GM19025 (cell line): Measurements from ENCODE around the gene CRB3.
"Not testable (repeated sequence)": the region's sequence is repeated elsewhere in the genome, so short reads cannot be mapped to it uniquely, and the experiment has no call there.

ENCODE experiments used
- ATAC-seq: cut with Tn5 transposase; IDR thresholded peaks from one replicate; pipeline ENCODE4 v1.9.1; 2021; ENCODE audit warnings: mild to moderate bottlenecking, low read depth, moderate library complexity; ENCODE audit not compliant: unreplicated experiment

Gene CRB3, protein sequence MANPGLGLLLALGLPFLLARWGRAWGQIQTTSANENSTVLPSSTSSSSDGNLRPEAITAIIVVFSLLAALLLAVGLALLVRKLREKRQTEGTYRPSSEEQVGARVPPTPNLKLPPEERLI

DNA sequence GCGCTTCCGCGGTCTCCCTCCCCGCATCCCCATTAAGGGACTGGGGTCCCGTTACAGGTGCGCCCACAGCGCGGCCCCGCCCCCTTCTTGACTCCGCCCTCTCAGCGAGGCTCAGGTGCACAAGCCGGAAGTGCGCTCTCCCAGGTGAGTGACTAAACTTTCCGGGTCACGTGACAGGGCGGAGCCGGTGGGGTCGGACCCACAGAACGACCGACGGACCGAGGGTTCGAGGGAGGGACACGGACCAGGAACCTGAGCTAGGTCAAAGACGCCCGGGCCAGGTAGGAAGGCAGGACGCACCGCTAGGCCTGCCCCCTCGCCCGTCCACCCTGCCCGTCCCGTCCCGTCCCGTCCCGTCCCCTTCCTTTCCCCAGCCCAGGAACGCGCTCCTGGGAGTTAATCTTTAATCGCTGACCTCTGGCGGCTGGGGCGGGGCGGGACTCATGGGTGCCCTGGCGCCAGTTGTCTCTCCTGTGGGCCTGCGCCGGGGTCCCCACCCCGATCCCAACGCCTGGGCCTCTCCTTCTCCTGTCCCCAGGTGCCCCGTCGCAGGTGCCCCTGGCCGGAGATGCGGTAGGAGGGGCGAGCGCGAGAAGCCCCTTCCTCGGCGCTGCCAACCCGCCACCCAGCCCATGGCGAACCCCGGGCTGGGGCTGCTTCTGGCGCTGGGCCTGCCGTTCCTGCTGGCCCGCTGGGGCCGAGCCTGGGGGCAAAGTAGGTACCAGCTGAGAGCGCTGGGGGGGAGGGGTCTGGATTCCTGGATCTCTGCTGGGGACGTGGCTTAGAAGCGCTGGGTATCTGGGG, at the start of gene CRB3:
Gene CRB3, plus strand, starts transcription at position 202 of the 804 bp plus-strand sequence. Its CDS starts 431 bp downstream, at position 633.
- no peak for ATAC-seq

DNA sequence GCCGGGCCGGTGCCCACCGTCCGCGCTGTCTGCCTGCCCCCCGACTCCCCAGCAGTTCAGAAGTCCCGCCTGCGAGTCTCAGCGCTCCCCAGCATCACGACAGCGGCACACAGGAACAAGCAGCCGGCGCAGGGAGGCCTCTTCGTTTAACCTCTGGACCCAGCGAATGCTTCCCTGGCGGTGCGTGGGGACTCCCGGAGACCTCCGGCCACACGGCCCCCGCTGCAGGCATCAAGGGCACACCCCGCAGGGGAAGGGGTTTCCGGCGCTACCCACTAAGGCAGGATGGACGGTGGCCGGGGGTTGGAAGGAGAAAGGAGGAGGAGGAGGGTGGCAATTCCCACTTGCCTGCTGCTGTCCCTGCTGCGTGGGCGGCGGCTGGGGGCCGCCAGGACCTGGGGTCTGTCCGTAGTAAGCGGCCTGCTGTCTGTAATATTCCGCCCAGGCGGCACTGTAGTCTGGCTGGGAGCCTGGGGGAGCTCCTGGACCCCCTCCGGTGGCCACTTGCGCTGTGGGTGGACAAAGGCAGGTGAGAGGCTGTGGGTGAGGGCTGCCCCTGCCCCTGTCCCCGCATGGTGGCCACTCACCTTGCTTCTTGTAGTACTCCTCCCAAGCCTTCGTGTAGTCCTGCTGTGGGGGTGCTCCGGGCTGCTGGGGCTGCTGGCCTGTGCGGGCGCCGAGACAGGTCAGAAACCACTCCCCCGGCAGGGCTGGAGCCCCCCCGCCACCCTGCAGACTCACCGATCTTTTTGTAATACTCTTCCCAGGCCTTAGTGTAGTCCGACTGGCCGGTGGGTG, 49.1 kb upstream of the CRB3 start:
- ATAC-seq = no peak

DNA sequence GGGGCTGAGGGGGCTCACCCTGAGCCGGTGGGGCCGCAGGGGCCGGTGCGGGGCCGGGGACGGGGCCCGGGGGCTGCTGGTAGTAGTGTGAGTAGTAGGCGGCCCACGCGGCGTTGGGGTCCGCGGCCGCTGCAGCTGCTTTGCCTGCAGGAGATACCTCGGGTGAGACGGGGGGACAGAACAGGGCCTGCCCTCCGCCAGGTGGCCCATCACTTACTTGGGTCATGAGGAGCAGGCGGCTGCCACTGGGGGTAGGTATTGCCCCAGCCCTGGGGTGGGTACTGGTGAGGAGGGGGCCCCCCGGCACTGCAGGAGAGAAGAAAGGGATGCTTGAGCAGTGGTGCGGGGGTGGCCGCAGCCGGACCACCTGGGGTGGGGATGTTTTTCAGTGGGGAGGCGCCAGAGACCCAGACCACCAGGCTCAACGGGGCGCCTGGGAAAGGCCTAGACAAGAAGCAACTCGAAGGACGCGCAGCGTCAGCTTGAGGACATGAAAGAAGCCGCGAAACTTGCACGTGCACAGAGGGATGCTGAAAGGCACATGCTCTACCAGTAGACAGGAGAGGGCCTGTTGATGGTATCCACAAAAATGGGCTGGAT, 48.4 kb upstream of the CRB3 start:
- ATAC-seq = no peak

DNA sequence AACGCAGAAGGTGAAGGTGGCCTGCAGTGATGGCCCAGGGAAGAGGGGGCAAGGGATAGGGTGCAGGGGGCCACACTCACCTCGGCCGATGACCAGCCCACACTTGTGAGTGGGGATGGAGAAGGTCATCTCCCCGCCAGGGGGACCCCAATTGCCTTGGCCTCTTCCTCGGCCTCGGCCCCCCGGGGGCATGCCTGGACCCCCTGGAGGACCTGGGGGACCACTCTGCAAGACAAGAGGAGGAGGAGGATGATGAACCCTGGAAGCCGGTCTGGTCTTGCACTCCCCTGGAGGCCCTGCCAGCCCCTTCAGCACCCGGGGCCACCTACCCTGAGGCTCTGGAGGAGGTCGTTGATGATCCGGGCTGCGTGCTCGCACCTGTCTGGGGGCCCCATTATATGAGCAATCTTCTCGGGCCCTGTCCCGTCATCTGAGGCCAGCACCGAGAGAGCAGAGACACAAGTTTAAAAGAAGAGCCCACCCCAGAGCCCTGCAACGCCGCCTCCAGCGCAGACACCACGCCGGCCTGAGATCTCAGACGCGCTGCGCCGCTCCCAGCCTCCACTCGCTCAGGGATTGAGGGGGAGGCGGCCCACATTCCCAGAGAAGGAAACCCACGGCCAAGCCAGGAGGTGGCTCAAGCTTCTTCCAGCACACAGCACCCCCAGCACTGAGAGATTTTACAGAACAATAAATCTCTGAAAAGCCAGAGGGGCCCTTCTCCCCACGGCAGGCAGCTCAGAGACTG, 47.2 kb upstream of the CRB3 start:
- ATAC-seq = no peak

DNA sequence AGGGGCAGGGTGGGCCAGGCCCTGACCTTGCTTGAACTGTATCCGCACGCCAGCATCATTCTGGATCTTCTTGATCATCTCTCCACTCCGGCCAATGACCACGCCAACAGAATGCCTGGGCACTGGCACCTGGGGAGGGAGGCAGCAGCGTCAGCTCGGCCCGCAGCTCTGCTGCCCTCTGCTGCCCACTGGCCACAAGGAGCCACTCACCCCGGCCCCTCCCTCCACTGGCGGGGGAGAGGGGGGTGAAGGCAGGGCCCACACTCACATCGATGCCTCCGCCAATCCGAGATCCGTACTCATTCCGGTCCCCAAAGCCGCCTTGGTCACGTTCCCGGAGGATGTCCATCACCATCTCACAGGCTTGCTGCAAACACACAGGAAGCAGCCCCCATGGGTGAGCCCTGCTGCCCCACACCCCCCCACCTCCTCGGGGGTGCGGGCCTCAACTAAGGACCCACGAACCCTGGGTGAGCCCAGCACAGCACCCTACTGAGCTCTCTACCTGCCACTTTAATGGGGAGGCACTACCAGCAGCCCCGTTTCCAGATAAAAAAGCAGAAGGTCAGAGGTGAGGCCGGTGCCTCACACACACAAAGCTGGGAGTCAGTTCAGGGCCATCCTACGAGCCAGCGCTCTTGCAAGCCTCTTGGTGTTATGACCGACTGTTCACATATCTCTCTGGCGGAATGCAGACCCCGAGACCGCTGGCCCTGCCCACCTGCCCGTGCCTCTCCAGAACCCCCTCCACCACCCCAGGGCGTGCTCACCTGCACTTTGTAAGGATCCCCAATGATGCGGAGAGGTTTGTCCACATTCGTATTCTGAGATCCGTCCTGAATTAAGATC, 46.1 kb upstream of the CRB3 start:
- ATAC-seq = no peak

DNA sequence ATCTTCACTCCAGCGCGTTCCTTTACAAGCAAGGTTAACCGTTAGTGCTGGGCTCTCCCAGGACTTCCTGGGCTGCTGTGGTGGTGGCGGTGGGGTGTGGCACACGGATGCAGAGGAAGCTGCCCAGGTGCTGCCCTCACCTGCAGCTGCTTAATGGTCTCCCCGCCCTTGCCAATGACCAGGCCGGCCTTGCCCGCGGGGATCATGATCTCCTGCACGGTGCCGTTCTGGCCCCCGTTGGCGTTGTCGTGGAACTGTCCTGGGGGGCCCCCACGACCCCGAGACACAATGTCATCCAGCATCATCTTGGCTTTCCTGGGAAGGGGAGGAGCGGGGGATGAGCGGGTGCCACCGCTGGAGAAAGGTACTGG, 45.5 kb upstream of the CRB3 start:
- ATAC-seq = no peak

DNA sequence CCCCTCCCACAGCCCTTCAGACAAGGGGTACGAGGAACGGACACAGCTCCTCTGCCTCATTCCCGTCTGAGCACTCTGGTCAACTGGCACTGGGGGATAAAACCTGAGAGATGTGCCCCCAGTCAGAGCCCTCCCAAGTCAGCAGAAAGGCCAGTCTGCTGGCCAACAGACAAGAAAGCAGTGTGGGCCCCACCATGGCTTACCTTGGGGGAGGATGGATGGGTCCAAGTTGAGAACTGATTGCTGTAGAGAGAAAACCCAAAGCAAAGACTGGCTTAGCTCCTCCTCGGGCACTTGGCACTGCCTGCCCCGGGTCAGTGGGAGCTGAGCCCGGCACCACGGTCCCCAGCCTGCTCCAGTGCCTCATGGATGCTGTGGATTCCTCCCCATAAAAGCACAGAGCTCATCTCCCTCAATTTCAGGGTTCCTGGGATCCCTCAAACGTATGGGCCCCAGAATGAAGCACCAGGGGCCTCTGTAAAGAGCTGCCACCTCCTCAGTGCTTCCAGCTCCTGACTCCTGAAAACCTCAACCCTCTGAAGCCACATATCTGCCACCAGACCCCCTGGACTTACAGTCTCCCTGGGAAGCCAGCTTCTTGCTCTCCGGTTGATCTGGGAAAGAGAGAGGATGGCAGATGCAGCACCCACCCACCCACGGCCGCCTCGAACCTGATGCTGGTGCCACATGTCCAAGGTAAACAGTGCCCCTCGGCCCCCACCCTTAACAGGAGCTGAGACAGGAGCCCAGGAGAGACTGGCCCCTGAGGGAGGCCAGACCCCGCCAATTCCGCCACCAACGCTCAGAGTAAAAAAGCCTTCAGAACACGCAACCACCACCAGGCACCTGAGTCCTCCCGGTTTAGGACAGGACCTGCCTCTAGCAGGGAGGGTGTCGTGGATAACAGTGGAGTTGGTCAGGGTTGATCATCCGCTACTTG, 42.7 kb upstream of the CRB3 start:
- ATAC-seq = no peak

DNA sequence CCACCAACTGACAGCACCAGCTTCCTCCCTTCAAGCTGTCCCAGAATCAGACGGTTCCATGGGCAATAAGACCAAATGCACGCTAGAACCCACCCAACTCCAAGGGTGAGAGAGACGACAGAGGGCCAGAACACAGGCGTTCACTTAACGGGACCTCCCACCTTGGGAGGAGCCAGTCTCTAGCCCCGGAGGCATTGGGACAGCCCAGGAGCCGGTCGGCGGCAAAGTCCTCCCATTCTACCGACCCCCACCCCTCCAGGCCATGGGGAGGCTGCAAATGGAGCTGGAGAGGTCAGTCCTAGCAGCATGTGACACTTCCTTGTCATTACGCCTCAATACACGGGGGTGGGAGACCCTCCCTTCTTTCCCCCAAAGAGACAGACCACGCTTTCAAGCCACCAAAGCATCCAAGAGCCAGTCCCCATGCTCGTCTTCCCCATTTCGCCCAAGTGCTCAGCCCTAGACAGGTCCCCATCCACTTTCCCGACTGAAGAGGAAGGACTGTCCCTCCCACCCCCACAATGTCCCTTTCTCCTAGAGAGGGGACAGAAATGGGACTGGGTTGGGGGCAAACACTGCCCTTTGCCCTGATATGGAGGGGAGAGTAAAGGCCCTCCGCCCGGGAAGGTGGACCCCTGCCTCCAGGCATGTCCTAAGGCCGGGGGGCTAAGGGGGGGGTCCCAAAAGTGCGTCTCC, 40.4 kb upstream of the CRB3 start:
- ATAC-seq = no peak

DNA sequence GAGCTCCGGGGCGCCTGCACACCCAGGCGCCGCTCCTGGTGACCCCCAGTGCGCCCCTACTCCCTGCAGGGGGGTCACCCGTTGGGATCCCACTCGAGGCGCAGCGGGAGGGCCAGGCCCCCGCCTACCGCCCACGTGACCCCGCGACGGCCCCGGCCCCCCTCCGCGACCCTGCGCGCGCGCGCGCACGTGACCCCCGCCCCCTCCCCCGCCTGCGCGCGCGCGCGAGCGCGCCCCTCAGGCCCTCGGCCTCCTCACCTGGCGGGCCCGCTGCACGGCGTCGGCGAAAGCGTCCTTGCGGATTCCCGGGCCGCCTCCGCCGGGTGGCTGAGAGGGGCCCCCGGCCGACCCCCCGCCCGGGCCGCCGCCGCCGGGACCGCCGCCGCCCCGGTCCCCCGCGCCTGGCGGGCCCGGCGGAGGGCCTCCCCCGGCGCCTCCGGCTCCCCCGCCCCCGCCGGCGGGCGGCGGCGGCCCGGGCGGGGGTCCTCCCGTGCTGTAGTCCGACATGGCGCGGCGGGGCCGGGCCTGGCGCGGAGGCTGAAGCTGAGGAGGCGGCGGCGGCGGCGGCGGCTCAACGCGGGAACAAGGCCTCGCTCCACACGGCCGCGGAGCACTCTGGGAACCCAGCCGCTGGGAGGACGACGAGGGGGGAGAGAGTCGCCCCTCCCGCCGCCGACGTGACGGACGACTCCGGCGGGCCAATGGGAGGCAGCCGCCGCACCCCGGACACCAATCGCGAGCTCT, 39.7 kb upstream of the CRB3 start, which contains the start of gene KHSRP:
Gene KHSRP, minus strand, starts transcription at position 617 of the 744 bp plus-strand sequence. Its CDS starts 110 bp downstream, at position 507.
- ATAC-seq = no peak

DNA sequence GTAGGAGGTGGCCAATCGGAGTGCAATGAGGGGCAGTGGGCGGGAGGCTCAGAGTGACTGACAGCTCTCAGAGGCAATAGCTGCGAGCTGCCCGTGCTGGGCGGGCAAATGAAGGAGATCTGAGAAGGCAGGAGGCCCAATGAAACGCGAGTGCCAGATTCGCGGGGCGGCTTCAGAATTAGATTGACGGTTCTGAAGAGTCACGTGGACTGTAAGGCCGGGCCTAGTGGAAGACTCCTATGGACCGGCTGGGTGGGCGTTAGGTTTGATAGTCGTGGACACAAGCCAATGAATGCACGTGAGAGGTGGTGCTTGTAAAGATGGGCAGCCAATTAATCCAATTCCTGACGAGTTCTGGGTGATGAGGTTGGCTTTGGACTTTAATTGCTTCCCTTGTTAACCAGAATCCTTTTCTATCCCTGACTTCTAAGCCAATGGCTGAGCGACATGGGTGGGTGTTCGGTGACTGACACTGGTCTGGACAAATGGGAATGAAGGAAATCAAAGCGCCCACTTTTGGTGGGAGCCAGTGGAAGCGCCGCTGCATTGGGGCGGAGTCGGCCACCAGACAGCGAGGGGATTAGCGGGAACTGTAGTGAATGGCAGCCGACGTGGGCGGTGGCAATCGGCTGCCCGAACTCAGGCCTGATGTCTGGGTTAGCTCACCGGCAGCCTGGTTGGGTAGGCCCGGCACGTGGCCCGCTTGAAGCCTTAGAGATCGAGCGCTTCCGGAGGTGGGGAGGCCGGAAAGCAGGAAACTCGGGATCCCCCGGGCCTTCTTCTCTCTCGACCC, 38.9 kb upstream of the CRB3 start:
- peak; percentile 87 for ATAC-seq

DNA sequence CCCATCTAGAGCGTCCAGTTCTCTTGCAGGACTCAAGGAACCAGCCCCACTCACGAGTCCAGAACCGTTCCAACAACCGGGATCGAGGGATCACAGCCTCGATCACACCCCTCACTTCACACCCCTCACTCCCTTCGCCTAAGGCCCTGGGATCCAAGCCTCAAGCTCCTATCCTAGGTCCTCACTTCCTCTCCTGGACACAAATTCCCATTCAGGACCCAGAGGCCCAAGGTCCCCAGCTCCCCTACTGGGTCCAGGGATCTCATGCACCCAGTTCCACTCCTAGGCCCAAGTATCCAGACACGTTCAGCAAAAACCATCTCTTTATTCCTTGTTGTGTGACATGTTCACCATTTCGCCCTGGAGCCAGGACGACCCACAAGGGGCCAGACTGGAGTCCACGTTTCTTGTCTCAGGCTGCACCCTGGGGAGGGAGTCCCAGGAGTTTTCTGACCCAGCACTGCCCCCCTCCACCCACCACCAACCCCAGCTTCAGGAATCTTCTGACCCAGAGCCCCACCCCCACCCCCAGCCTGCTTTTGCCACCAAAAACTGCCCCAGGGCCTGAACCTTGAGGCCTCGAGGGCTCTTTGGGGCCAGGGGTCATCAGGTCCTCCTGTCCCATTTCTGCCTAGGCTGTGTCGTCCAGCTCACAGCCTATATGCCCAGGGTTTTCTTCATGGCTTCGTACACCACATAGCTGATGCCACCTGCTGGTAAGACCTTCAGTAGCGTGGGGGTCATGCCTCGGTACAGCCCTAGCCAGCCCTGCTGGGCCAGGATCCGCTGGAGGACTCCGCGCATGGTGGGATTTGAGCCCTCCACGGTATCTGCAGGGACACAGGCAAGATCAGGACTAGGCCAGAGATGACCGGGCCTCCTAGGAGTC, 38.1 kb upstream of the CRB3 start:
- ATAC-seq = no peak

DNA sequence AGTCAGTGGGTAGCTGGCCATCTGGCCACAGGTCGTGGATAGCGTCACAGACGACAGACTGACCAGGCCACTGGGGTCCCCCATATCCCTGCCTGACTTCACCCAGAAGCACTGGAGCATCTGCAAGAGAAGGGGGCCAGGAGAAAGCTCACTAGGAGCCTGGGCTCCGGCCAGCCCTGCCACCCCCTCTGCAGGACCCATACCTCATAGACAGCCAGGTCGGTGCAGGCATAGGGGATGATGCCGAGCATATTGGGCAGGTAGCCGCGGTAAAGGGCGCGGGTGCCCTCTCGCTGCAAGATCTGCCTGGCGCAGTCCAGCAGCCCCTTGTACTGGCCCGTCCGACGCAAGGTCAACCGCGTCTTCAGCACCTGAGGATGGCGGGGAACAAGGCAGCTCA, 36.9 kb upstream of the CRB3 start:
- no peak for ATAC-seq

DNA sequence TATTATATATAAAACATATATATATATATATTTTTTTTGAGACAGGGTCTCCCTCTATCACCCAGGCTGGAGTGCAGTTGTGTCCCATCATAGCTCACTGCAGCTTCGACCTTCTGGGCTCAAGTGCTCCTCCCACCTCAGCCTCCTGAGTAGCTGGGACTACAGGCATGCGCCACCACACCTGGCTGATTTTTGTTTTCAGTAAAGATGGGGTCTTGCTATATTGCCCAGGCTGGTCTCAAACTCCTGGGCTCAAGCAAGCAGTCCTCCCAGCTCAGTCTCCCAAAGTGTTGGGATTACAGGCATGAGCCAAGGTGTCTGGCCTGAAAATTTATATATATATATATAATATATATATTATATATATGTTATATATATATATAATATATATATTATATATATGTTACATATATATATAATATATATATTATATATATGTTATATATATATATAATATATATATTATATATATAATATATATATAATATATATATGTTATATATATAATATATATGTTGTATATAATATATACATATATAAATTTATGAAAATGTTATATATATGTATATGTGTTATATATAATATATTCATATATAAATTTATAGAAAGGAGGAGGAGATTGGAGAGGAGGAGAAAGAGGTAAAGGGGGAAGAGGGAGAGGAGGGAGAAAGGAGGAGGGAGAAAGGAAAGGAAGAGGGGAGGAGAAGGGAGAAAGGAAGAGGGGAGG, 35.2 kb upstream of the CRB3 start:
- ATAC-seq = not testable (repeated sequence)

DNA sequence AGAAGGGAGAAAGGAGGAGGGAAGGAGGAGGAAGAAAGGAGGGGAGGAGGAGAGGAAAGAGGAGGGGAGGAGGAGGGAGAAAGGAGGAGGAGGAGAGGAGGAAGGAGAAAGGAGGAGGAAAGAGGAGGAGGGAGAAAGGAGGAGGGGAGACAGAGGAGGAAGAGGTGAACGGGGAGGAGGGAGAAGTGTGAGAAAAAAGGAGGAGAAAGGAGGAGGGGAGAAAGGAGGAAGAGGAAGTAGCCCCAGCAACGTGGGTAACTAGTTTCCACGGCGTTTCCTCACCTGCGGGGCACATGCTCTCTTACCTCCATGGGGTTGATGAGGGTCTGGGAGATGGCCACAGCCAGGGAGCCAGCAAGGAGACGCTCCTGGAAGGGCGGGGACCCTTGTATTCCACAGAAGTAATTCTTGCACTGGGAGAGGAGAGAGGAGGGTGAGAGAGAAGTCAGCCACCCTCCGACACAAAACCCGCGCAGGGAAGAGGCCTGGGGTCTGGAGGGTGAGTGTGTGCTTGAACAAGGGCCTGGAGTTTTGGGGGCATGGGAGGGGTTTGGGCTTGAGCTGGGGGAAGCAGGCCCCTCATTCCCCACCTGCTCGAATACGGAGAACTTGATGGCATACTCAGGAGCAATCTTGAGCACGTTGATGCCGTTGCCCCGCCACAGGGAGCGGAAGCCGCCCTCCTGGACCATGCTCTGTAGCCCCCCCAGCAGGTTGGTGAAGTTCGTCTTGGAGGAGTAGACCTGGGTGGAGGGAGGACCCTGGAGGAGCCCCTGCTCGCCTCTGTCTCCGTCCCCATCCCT, 34.5 kb upstream of the CRB3 start:
- no peak for ATAC-seq
